HG02981 (cell line): ENCODE data around the gene LRRC25.
"Not testable (repeated sequence)": the region's sequence is repeated elsewhere in the genome, so short reads cannot be mapped to it uniquely, and the experiment has no call there.

ENCODE experiments used
- ATAC-seq: cut with Tn5 transposase; IDR thresholded peaks from one replicate; pipeline ENCODE4 v1.9.1; 2021; ENCODE audit warnings: mild to moderate bottlenecking, moderate library complexity; ENCODE audit not compliant: unreplicated experiment

LRRC25 gene

GRCh38 chr19:18348818-18349339, 48.5 kb downstream of the LRRC25 start:
- not testable (repeated sequence) for ATAC-seq

GRCh38 chr19:18348171-18348570, 49.3 kb downstream of the LRRC25 start:
- ATAC-seq = no peak

GRCh38 chr19:18346091-18346490, 51.3 kb downstream of the LRRC25 start:
- ATAC-seq = no peak

GRCh38 chr19:18345296-18345695, 52.1 kb downstream of the LRRC25 start:
- no peak for ATAC-seq

- no peak for ATAC-seq
Observed at GRCh38 chr19:18344582-18344950, 52.9 kb downstream of the LRRC25 start.

GRCh38 chr19:18342090-18342632, 55.3 kb downstream of the LRRC25 start:
- ATAC-seq = no peak
